HG03378 (cell line): ENCODE data around the gene AQP7.
"Not testable (repeated sequence)": the region's sequence is repeated elsewhere in the genome, so short reads cannot be mapped to it uniquely, and the experiment has no call there.

ENCODE experiments used
- ATAC-seq: cut with Tn5 transposase; IDR thresholded peaks from one replicate; pipeline ENCODE4 v1.9.1; 2021; ENCODE audit warnings: mild to moderate bottlenecking, moderate library complexity; ENCODE audit not compliant: unreplicated experiment

Gene AQP7

GRCh38 chr9:33377089-33377715 lies 25.2 kb downstream of the AQP7 start:
- no peak for ATAC-seq

GRCh38 chr9:33375841-33376321 lies 26.5 kb downstream of the AQP7 start:
- no peak for ATAC-seq

DNA sequence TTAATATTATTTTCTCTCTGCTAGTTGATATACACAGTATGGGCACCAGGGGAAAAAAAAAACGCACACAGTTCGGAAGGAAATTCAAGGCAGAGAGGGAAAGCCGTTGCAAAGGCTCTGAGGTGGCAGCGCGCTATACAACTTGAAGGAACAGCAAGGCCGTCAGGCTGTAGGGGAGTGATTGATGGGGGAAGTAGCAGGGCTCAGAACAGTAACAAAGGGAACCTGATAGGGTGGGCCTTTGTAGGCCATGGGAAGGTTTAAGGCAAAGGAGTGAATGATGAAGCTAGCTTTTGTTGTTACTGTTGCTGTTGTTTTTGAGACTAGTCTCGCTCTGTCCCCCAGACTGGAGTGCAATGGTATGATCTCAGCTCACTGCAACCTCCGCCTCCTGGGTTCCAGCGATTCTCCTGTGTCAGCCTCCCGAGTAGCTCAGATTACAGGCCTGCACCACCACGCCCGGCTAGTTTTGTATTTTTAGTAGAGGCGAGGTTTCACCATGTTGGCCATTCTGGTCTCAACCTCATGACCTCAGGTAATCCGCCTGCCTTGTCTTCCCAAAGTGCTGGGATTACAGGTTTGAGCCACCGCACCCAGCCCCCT lies 27.0 kb downstream of the AQP7 start:
- ATAC-seq: no peak

- ATAC-seq: no peak
These were observed 27.6 kb downstream of the AQP7 start for GRCh38 chr9:33374634-33375237.

- no peak for ATAC-seq
These were observed 28.2 kb downstream of the AQP7 start for GRCh38 chr9:33374190-33374589.

DNA sequence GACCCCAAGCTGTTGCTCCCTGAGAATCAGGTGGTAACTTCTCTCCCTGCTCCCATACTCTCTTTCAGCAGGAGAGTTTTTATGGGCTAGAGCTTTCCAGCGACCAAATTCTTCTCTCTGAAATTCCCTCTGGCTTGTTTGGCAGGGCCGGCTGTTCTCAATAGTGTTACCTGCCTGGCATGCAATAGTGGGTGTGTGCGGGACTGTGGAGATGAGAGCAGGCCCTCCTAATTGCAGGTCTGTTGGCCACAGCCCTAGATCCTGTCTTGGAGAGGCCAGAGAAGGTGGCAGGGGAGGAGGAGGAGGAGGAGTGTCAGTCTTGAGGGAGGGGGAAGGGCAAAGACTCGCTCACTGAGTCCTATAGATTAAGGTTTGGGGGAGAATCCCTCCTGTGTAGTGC lies 29.5 kb downstream of the AQP7 start:
- no peak for ATAC-seq

DNA sequence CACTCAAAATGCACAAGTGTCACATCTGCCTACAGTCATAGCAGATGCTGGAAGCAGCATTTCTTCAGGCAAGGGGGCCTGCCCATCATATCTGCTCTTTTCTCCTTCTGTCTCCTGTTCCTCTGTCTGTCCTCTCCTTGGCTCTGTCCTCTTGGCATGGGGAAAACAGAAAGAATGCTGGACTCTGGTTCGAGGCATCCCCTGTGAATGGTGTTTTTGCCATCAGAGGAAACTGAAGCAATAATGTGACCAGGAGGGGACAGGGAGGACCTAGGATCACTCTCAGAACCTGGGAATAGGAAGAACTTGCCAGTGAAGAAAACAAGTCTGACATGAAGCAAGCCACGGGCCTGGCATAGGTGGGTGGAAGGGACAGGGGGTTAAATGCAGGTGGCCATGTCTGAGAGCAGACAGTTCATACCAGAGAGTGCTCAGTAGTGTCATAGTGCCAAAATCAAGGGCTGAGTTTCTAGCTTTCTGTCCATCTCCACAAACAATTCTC lies 35.3 kb downstream of the AQP7 start:
- ATAC-seq: no peak

- ATAC-seq: not testable (repeated sequence)
These were observed 37.6 kb downstream of the AQP7 start for GRCh38 chr9:33364814-33365213.

DNA sequence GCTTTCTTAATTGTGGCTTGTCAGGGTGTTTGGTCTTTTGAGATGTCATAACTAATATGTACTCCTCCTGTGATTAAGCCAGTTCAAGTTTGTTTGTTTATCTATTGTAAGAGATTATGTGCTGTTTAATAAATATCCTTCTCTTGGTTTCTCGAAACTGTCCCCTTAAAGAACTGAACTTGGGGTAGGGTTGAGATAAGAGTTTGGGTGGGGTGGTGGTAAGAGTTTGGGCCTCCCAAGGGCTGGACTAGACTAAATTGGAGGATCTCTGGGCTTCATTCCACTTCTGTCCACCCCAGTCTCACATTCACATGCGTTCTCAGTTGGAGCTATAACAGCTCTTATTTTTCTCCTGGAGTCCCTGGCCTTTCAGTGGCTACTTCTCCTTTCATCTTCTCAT lies 38.2 kb downstream of the AQP7 start:
- no peak for ATAC-seq

- ATAC-seq: not testable (repeated sequence)
These were observed 43.7 kb downstream of the AQP7 start for GRCh38 chr9:33358641-33359040.

DNA sequence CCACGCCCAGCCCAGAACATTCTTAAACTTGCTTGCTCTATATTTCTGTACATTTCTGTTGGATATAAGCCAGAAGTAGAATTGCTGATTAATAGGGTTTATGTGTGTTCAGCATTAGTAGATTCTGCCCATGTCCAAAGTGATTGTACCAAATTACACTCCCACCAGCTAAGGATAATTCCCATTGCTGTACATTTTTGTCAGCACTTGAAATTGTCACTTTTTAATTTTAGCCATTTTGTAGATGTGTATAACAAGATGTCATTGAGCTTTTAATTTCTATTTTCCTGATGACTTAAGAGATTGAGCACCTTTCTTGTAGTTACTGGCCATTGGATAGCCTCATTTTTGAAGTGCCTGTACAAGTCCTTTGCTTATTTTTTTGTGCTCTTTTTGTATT lies 46.4 kb downstream of the AQP7 start:
- ATAC-seq: no peak

- no peak for ATAC-seq
These were observed 47.6 kb downstream of the AQP7 start for GRCh38 chr9:33354651-33355211.

DNA sequence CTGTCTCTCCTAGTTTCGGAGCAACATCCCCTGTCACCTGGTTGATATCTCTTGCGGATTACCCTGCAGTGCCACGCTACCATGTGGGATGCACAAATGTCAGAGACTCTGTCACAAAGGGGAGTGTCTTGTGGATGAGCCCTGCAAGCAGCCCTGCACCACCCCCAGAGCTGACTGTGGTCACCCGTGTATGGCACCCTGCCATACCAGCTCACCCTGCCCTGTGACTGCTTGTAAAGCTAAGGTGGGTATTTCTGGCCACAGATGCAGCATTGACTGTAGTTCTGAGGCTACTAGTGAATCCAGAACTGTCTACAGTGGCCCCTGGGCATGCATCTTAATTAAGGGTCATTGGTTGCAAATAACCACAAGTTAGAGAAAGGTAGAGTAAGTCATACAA lies 50.8 kb downstream of the AQP7 start:
- no peak for ATAC-seq

- no peak for ATAC-seq
These were observed 52.1 kb downstream of the AQP7 start for GRCh38 chr9:33350310-33350709.

DNA sequence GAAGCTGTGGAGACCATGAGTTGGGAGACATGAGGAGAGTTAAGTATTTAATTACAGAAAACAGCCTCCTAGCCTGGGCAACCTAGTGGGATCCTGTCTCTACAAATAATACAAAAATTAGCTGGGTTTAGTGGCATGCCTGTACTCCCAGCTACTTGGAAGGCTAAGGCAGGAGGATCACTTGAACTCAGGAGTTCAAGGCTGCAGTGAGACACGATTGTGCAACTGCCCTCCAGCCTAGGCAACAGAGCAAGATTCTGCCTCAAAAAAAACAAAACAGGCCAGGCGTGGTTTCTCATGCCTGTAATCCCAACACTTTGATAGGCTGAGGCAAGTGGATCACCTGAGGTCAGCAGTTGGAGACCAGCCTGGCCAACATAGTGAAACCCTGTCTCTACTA lies 52.6 kb downstream of the AQP7 start:
- no peak for ATAC-seq

- no peak for ATAC-seq
These were observed 53.4 kb downstream of the AQP7 start for GRCh38 chr9:33348998-33349397.

- no peak for ATAC-seq
These were observed 55.8 kb downstream of the AQP7 start for GRCh38 chr9:33346564-33346963.

- ATAC-seq: no peak
These were observed 58.2 kb downstream of the AQP7 start for GRCh38 chr9:33344145-33344544.

- ATAC-seq: no peak
These were observed 61.2 kb downstream of the AQP7 start for GRCh38 chr9:33341182-33341581.

DNA sequence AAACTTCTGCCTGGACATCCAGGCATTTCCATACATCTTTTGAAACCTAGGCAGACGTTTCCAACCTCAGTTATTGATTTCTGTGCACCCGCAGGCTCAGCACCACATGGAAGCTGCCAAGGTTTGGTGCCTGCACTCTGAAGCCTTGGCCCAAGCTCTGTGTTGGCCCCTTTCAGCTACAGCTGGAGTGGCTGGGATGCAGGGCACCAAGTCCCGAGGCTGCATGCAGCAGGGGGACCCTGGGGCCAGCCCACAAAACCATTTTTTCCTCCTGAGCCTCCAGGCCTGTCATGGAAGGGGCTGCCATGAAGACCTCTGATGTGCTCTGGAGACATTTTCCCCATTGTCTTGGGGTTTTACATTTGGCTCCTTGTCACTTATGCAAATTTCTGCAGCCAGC lies 62.2 kb downstream of the AQP7 start:
- no peak for ATAC-seq
